ENCODE data around the gene FAM114A1. TPM values are rescaled to one million over a fixed set of nuclear protein-coding genes. Genes with fewer than 3 reads are reported as not detected.
"Not testable (repeated sequence)": the region's sequence is repeated elsewhere in the genome, so short reads cannot be mapped to it uniquely, and the experiment has no call there.

FAM114A1 gene
- total RNA-seq, 1 donor from 2014 or later, result 10.9 TPM

- no peak for DNase-seq
Observed at GRCh38 chr4:38939165-38939564, 71.6 kb downstream of the FAM114A1 start.

GRCh38 chr4:38940476-38940875, 72.9 kb downstream of the FAM114A1 start:
- no peak for DNase-seq

GRCh38 chr4:38941906-38942305, 74.3 kb downstream of the FAM114A1 start:
- DNase-seq, result not testable (repeated sequence)

- DNase-seq, result no peak
Observed at GRCh38 chr4:38943343-38943742, 75.7 kb downstream of the FAM114A1 start.

- no peak for DNase-seq
Observed at GRCh38 chr4:38944440-38944839, 76.8 kb downstream of the FAM114A1 start.

- DNase-seq, result no peak
Observed at GRCh38 chr4:38946919-38947318, 79.3 kb downstream of the FAM114A1 start.

GRCh38 chr4:38948551-38948950, 80.9 kb downstream of the FAM114A1 start:
- peak; percentile 15 for DNase-seq

GRCh38 chr4:38949411-38950051, 81.9 kb downstream of the FAM114A1 start:
- no peak for DNase-seq

GRCh38 chr4:38950159-38950558, 82.6 kb downstream of the FAM114A1 start:
- no peak for DNase-seq

- DNase-seq, result no peak
Observed at GRCh38 chr4:38950734-38951133, 83.1 kb downstream of the FAM114A1 start.

- no peak for DNase-seq
Observed at GRCh38 chr4:38951598-38951997, 84.0 kb downstream of the FAM114A1 start.

GRCh38 chr4:38952017-38952416, 84.4 kb downstream of the FAM114A1 start:
- DNase-seq, result no peak

GRCh38 chr4:38954727-38955126, 87.1 kb downstream of the FAM114A1 start:
- DNase-seq, result no peak

GRCh38 chr4:38955957-38956356, 88.4 kb downstream of the FAM114A1 start:
- DNase-seq, result no peak

- no peak for DNase-seq
Observed at GRCh38 chr4:38957261-38957815, 89.7 kb downstream of the FAM114A1 start.

- DNase-seq, result no peak
Observed at GRCh38 chr4:38957893-38958292, 90.3 kb downstream of the FAM114A1 start.

- no peak for DNase-seq
Observed at GRCh38 chr4:38958453-38959190, 91.0 kb downstream of the FAM114A1 start.

- DNase-seq, result not testable (repeated sequence)
Observed at GRCh38 chr4:38959248-38959647, 91.6 kb downstream of the FAM114A1 start.

GRCh38 chr4:38964942-38965775, 97.6 kb downstream of the FAM114A1 start:
- DNase-seq, result no peak

GRCh38 chr4:38965866-38966265, 98.3 kb downstream of the FAM114A1 start:
- no peak for DNase-seq

GRCh38 chr4:38967260-38968095, 99.9 kb downstream of the FAM114A1 start:
- no peak for DNase-seq

GRCh38 chr4:38968668-38969067, 101.1 kb downstream of the FAM114A1 start:
- DNase-seq, result no peak
